Stimulated activated CD8-positive, alpha-beta memory T cell treated with anti-CD3 and anti-CD28 coated beads, Interleukin-4, amount 100 ng/mL, for 48 hours (primary cell): ENCODE measurements around the gene IQSEC3.
"Not testable (repeated sequence)": the region's sequence is repeated elsewhere in the genome, so short reads cannot be mapped to it uniquely, and the experiment has no call there.

ENCODE experiments used
- DNase-seq: peaks from one replicate; pipeline ENCODE4 v3.0.0-alpha.2; 2020

The IQSEC3 gene

DNA sequence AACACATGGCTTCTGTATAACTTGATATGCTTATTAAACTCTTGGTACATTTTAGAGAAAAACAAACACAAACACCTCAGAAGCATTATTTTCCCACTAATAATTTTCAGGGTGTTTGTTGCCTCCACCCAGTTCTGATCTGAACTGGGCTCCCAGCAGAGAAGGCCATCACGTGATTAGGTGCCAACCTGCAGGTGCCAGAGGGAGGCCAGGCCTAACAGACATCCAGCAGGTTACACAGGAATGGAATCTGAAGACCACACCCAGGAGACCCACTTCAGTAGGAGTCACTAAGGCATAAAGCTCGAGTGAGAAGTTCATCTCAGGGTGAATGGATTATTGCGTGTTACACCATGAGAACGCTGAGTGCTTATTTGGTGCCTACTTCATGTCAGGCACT lies 138.5 kb downstream of the IQSEC3 start:
- no peak for DNase-seq

DNA sequence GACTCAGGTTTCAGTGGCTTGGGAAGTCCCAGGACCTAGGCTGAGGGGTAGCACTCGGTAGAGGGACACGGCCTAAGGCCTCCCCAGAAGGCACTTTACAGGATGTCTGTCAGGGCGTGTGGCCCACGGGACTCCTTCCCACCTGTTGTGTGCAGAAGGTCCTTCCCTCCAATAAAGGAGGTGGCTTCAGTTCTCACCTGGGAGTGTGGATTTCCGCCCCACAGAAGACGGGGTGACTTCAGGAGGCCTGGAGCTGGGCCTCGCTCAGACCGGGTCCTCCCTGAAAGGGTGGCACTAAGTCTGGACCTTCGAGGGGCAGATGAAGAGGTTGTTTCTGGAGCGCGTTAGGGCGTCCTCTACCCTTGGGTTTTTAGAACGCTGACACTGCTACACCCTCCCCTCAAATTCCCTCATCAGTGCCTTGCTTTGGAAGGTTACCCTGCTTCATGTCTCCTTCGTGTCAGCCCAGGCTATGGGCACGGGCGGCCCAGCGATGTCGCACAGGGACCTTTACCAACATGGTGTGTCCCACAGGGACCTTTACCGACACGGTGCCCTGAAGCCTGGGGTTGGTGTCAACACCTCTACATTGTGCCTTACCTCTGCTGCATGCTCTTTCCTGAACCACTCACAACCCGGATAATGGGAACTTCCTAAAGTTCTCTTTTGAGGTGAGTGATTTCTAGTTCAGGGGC lies 140.3 kb downstream of the IQSEC3 start:
- DNase-seq, result no peak

DNA sequence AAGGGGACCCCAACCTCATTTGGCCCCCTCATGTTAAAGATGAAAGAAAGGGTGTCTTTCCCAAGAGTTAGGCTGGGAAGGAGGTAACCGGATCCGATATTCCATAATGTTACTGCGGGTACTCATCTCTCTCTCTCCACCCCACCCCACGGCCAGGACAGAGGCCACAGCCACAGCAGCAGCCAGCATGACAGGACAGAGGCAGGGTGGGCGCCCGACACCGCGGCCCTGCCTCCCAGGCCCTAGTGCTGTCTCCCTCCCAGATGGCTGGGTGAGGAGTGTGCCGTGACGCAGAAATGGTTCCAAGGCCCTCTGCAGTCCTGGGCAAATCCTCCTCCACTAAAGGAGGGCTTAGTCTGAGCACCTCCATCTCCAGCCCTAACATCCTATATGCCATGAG lies 141.2 kb downstream of the IQSEC3 start:
- no peak for DNase-seq

DNA sequence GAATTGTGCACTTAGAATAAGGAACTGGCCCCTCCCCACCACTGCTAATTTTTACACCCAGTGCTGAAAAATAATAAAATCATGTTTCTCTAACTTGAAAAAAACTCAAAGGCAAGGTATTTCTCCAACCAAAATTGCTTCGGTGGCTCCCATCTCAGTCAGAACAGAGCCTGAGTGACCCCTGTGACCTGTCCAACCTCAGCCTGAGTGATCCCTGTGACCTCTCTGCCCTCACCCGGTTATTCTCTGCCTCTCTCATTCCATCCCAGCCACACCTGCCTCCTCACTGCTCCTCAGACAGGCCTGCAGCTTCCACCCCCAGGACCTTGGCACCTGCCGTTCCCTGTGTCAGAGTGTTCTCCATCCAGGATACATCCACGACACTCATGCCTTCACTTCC lies 142.2 kb downstream of the IQSEC3 start:
- no peak for DNase-seq

DNA sequence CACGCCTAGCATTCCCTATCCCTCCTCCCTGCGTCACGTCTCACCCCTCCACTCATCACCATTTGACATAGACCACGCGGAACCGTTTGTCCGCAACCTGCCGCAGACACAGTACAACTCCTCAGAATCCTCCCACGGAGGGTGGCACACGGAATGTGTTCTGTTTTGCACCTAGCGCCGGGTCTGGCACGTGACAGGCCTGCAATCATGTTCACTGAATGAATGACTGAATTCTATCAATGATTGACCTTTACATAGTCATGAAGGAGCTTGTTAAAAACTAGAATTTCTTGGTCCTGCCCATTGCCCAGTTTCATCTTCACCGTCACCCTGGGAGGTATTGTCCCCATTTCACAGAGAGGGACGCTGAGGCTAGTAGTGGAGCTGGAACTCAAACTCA lies 142.7 kb downstream of the IQSEC3 start:
- no peak for DNase-seq

DNA sequence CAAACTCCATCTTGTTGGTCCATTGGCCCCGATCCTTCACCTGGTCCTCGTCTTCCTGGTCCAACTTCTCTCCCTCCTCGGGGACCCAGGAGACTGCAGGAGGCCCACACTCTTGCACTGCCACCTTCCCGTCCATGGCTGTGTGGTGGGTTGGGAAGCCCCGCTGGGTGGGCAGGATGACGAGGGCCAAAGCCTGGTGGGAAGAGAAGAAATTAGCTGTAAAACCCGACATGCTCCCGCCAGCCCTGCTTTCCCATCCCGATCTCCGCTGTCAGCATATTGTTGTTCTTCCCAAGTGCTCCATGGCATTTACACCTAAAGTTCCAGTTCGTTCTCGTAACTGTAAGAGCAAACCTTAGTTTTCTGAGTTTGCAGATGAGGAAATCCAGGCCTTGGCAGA lies 143.3 kb downstream of the IQSEC3 start:
- no peak for DNase-seq

DNA sequence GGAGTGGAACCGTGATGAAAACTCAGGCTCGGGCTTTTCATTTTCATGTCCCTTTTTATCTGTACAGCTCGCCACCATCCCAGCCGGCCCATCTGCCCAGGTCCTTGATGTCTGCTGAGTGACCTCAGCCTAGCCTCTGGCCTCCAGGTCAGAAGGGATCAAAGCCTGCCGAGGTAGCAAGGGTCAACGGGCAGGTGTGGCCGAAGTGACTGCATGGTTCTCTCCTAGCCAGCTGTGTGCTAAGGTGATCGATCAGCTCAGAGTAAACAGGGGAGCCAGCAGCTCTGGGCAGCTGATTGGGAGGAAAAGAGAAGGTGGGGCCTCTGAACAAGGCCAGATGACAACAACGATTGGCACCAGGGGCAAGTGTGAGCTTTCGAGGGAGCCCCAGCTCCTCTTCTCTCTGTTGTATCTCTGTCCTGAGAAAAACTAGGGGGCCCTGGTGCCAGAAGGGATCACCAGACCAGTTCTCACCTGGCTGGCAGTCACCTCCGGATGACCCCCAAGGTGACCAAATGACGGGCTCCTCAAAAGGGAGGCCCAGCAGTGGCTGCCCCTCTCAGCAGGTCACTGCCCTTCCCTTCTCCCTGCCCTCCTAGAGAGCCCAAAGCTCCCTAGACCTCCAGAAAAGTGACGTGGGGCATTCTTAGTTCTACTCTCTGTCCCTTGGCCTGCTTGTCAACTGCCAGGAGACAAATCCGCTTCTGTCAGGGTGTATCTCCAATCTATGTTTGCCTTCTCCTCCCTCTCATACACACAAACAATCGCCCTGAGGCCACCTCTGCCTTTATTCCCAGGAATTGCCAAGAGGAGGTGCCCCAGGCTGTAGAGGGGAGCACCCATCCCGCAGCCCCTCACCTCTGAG lies 143.9 kb downstream of the IQSEC3 start:
- DNase-seq, result no peak

DNA sequence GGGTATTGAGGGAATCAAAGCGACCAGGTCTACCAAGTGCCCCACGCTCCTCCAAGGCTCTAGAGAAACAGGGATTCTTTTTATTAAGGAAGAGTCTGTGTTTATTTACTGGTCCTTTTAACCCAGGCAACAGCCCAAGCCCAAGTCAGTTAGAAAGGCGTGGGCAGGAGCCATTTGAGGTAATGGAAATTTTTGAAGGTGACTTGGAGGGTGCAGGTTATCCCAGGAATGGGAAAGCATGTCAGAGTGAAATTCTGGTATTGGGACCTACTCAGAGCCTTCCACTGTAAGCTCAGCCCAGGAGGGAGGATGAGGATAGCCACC lies 144.5 kb downstream of the IQSEC3 start:
- no peak for DNase-seq

DNA sequence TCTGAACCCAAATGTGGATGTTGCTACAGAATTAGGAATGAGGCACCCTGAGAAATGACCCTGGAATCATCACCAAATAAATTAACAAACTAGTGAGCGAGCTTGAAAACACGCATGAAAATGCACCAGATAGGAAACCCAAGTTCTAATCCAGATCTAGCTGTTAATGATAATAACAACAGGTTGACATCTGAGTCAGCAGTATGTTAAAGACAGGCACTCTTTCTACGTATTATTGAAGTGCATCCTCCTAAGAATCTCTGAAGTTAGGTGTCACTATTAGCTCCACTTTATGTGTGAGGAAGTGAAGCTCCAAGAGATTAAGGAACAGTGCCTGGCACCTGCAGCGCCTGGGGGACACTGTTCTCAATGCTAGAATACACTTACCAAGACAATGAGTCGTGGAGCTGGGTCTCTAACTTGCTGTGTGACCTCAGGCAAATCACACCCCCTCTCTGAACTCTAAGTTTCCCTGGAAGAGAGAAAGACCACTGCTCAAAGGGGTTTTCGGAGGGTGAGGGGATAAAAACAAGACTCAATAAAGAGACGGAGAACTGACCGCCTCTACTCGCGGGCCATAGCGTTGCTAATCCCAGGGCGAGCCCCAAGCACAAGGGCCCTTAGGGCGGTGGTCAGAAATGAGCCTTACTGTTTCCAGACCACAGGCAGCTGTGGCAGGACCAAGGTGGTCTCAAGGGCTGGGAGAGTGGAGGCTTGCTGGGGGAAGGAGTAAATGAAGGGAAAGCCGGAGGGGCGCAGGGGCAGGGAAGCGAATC lies 145.3 kb downstream of the IQSEC3 start:
- DNase-seq, result no peak

DNA sequence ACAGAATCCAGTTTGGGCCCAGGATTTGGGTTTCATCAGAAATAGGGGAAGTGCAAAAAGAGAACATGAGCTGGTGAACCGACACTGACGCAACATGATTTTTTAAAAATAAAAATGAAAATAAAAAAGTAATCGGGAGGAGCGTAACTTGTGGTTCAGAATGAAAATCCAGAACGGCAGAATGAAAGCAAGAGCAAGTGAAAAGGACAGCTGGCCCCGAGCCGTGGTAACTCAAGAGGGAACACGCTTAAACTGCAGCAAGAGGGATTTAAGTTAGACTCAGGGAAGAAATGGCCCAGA lies 145.8 kb downstream of the IQSEC3 start:
- DNase-seq, result no peak

DNA sequence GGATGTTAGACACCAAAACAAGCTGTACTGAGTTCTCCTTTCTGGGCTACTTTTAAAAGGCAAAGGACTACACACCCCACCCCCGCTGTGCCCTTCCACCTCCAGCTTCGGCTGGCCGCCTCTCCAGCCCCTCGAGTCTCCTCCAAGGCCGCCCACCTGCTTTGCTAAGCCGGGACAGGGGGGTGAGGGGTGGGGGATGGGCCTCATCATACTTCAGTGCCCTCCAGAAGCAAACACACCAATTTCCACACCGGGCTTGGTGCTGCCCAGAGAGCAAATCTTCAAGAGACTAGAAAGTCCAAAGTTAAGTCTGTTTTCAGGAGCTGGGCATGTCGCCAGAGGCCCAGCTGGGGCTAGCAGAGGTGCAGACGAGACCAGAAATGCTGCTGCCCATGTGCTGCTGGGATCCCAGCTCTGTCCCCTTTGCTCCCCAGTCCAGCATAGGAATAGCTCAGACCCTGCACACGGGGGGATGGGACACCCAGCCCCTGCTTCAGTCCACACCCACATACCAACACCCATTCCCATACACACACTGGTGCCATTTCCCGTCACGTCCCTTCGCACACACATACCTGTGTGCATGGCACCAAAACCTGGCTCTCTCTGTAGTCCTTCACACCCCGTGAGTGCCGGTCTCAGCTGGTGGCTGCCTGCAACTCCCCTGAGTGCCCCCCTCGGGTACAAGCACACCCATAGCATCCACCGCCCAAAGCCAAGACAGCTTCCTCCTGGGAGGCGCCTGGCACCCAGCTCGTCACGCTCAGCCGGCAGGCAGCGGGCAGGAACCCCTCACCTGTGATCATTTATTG lies 146.4 kb downstream of the IQSEC3 start:
- DNase-seq, result no peak

DNA sequence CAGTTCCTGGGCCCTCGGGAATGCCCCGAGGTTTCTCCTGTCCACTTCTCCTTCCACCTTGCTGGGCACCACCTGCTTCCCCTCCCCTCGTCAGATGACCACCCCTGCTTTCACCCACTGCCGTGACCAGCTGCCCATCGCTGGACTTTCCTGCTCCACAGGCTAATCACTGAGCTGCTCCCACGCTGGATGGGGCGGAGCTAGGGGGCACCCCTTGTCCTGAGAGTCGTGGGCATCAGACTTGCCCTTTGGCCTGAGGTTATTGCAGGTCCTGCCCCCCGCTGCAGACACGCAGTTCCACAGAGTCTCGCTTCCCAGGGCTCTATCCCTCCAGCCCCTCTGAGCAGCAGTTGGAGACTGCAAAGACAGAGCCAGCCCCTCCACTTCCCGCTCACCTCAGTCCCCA lies 147.0 kb downstream of the IQSEC3 start:
- no peak for DNase-seq

DNA sequence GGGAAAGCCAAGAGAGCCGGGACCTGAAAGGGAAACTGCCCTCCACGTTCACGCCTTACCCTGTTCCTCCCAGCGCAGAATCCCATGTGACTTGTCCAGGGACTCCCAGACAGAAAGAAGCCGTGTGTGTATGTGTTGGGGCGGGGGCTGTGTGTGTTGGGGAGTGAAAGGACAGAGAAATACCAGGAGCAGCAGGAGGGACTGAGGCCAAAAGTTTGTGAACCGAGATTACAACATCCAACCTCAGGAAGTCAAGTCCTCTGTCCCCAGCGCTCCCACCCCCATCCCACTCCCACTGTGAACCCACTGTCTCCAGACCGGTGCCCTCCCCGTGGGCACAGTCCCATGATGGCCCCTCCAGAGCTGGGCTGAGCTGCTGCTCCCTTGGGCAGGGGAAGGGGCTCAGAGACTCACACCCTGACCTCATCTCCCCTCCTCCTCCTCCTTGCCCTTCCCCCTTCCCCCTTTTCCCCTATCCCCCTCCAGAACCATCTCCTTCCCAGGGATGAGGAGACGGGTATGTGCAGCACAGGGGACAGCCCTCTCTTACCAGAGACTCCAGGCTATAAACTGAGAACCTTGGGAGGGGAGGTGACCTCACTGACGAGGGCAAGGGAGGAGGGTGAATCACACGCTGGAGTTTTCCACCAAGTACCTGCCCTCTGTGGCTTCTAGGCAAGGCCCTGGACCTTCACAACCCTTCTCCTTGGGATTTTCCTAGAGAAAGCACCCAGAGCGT lies 147.6 kb downstream of the IQSEC3 start, which contains the start of gene SLC6A12:
Gene SLC6A12 (minus strand): TSS at position 155 of the 739 bp plus-strand sequence. CDS start 4,171 bp downstream, outside the sequence.
- no peak for DNase-seq

DNA sequence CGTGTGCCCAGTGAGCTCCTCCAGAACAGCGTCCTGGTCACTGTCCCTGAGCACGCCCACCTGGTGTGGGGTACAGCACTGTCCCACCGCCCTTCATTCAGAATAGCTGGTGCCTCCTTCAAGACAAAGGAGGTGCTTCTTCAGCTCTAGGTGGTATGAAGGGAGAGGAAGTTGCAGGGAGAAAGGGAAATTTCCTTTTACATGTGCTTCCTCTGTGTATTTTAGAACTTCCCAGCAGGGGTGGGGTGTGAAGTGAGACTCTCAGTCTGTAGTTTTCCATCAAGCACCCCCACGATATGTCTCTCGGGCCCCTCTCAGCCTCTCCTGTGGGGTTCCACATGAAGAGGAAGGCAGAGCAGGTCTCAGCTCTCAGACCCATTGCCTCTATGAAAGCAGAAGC lies 148.5 kb downstream of the IQSEC3 start:
- no peak for DNase-seq

DNA sequence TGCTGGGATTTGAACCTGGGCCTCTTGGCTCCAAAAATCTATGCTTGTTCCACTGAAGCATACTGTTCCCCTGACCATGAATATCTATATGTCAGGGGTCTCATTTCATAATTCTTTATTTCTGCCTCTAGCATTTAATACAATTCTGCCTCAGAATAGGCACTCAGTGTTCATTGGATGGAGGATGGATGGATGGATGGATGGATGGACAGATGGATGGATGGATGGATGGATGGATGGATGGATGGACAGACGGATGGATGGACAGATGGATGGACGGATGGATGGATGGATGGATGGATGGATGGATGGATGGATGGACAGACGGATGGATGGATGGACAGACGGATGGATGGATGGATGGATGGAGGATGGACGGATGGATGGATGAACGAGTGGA lies 150.5 kb downstream of the IQSEC3 start:
- not testable (repeated sequence) for DNase-seq

DNA sequence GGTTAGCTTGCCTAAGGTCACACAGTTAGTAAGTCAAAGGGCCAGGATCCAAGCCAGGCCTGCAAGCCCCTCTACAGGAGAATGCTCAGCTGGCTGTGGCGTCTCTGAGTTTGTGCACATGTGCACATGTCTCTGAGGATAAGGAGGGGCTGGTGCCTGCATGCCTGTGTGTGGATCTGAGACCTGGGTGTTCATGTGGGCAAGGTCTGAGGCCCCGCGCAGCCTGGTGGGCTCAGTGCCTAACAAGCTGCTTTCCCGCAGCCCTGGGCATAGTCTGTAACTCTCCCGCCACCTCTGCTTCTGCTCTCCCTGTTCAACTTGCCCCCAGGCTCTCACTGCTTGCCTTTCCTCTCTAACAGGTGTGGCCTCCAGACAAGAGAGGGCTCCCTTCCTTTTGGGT lies 151.7 kb downstream of the IQSEC3 start:
- DNase-seq, result no peak

DNA sequence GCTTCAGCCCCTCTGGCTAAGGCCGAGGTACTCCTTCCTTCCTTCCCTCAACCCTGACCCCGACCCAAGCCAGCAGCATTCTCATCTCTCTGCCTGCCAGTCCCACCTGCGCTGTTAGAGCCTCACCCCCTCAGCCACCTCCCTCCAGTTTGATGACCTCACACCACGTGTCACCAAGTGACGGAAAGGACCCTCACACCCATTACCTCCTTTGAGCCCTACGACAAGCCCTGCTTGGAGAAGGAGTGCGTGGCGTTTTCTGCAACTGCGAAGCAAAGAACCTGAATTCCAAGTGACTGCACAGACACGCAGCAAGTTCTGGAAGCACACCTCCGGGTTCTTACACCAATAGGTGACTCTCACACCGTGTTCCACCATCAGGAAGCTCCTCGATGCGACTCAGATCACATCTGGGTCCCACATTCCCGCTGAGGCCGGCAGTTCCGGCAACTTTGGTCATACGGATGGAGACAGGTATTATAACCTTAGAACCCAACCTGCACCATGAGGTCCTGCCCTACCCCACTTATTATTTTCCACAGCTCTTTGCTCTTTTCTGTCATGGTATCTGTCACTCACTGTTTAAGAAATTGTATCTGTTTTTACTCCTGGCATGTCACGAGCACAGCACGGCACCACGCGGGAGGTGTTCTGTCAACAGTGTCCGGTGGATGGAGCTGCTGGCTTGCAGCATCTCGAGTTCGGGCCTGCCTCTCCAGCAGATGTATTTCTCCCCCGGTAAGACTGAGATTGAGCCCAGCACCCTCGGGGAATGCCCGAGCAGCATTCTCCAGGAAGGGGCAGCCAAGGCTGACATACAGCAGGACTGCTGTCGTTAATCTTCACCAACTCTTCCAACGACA lies 152.4 kb downstream of the IQSEC3 start:
- DNase-seq, result no peak

DNA sequence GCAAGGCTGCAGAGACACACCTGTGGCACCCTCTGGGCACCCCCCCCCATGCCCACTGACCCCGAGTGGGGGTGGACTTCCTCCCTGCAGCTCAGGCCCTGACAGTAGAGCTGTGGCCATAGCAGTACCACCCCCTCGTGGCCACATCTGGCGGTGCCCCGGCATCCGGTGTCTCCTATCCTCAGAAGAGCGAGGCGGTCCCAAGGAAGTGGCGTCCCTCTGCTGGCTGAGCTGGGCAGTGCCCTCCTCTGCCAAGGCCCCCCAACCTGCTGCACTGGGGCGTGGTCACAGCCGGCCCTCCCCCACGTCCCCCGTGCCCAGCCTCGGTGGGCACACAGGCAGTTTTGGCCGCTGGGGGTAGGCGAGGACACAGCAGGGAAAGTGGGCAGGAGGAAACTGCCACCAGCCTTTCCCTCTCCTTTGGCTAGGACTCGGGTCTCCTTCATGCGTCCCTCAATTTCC lies 153.4 kb downstream of the IQSEC3 start:
- DNase-seq, result peak; percentile 85

DNA sequence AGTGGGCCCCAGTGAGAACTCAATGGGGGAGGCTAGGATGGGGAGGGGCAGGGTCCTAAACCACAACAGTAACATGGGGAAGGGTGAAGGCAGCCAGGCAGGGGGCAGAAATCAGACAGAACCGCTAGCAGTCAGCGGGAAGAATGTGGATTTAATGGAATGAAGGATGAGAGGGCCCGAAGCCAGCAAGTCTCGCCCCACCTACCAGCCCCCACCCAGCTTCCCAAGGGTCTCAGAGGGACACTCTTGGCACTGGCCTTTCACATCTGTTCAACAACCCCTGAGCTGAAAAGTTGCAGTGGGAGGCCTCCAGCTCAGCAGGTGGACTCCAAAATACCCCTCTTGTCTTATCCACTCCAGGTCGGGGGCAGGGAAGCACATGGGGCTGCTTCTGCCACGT lies 153.9 kb downstream of the IQSEC3 start:
- DNase-seq, result no peak

DNA sequence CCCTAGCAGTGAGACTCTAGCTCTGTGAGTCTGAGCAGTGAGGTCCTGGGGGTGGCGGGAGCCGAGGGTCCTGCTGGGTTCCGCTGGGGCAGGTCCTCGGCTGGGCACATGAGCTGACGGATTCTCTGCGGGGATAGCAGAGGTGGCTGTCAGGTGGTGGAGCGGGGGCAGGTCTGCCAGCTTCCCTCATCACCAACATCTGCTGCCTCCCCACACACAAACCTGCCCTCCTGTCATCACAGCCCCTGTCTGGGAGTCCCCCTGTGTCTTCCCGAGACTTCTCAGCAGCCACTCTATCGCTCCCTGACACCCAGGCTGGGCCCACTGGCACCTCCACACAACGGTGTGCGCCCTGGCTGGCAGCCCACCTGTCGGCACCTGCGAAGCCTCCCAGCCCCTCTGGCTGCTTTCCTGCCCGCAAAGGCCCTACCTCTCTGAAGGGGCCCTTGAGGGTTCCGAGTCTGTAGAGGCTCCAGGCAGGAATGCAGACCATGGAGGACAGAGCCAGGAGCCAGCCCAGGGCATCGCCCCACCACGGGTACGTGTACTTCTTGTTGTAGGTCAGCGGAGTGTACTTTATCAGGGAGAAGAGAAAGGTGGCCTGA lies 154.5 kb downstream of the IQSEC3 start:
- no peak for DNase-seq

DNA sequence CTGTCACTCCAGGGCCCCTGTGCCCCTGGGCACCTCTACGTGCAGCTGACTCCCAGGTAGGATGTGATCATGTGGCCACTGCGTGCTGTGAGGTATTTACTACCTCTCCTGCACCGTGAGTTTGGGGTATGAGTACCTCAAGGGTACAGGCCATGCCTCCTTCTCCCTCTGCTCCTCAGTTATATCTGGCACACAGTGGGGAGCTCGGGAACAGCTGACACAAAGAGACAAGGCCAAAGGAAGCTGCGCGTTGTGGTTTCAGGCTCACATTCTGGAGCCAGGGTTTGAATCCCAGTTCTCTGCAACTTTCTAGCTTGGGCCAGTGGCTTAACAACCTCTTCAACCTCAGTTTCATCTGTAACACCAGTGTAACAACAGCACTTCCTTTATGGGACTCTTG lies 155.2 kb downstream of the IQSEC3 start:
- DNase-seq, result no peak
